GM23338 (cell line): ENCODE measurements around the gene OR2M4.

Source experiments
- CREB1 ChIP-seq: fragments of 250-450 bp; sonication (Bioruptor Pico); IDR thresholded peaks from 2 replicates; pipeline ENCODE4 v1.5.0; 2020; ENCODE audit warnings: low read depth, mild to moderate bottlenecking, moderate library complexity
- EZH2 ChIP-seq: fragments of 200-600 bp; sonication (generic); IDR thresholded peaks from one replicate; pipeline ENCODE4 v1.8.0; 2017; ENCODE audit warnings: antibody characterized with exemption, mild to moderate bottlenecking, low read depth; ENCODE audit not compliant: unreplicated experiment
- EZH2phosphoT487 ChIP-seq: fragments of 200-600 bp; sonication (generic); IDR thresholded peaks from one replicate; pipeline ENCODE4 v1.8.1; 2018; ENCODE audit warnings: antibody characterized with exemption; ENCODE audit not compliant: unreplicated experiment
- JUNB ChIP-seq: IDR thresholded peaks from one replicate; pipeline ENCODE4 v1.6.1; 2016; ENCODE audit warnings: antibody characterized with exemption; ENCODE audit not compliant: unreplicated experiment
- POLR2AphosphoS5 ChIP-seq: IDR thresholded peaks from 2 replicates; pipeline ENCODE4 v1.6.1; 2016; ENCODE audit warnings: antibody characterized with exemption, low read depth
- REST ChIP-seq: IDR thresholded peaks from one replicate; pipeline ENCODE4 v1.6.1; 2018; ENCODE audit warnings: antibody characterized with exemption; ENCODE audit not compliant: unreplicated experiment
- STAT1 ChIP-seq: IDR thresholded peaks from one replicate; pipeline ENCODE4 v1.6.1; 2016; ENCODE audit warnings: antibody characterized with exemption; ENCODE audit not compliant: unreplicated experiment
- TF ChIP-seq, protein P1 (sequence below), 2 experiments: fragments of 200-600 bp in 1 of 2; sonication (generic) in 1 of 2; conservative IDR thresholded peaks; 2 replicates each; pipeline versions ENCODE4 v1.5.1 to v1.6.1; 2016 to 2017; ENCODE audit warnings: antibody characterized with exemption in 2 of 2, low read depth in 2 of 2, mild to moderate bottlenecking in 2 of 2, moderate library complexity in 1 of 2
- TF ChIP-seq, protein P2 (sequence below): IDR thresholded peaks from 2 replicates; pipeline ENCODE4 v1.6.1; 2016; ENCODE audit warnings: antibody characterized with exemption

- TF ChIP-seq, protein P1, sequence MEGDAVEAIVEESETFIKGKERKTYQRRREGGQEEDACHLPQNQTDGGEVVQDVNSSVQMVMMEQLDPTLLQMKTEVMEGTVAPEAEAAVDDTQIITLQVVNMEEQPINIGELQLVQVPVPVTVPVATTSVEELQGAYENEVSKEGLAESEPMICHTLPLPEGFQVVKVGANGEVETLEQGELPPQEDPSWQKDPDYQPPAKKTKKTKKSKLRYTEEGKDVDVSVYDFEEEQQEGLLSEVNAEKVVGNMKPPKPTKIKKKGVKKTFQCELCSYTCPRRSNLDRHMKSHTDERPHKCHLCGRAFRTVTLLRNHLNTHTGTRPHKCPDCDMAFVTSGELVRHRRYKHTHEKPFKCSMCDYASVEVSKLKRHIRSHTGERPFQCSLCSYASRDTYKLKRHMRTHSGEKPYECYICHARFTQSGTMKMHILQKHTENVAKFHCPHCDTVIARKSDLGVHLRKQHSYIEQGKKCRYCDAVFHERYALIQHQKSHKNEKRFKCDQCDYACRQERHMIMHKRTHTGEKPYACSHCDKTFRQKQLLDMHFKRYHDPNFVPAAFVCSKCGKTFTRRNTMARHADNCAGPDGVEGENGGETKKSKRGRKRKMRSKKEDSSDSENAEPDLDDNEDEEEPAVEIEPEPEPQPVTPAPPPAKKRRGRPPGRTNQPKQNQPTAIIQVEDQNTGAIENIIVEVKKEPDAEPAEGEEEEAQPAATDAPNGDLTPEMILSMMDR (conservative IDR thresholded peaks at IDR 0.05; ENCODE audit: low read depth in 2 of 2) = no peak
- TF ChIP-seq JUNB = no peak
- TF ChIP-seq EZH2 = no peak
- TF ChIP-seq CREB1 (CRISPR knock-in tag) = no peak
- TF ChIP-seq, protein P2, sequence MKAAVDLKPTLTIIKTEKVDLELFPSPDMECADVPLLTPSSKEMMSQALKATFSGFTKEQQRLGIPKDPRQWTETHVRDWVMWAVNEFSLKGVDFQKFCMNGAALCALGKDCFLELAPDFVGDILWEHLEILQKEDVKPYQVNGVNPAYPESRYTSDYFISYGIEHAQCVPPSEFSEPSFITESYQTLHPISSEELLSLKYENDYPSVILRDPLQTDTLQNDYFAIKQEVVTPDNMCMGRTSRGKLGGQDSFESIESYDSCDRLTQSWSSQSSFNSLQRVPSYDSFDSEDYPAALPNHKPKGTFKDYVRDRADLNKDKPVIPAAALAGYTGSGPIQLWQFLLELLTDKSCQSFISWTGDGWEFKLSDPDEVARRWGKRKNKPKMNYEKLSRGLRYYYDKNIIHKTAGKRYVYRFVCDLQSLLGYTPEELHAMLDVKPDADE = no peak
- no peak for TF ChIP-seq POLR2AphosphoS5
- no peak for TF ChIP-seq REST
- no peak for TF ChIP-seq EZH2phosphoT487
- TF ChIP-seq STAT1 = no peak
Observed at GRCh38 chr1:248229360-248229908, 1.8 kb upstream of the OR2M4 start.
